Ishikawa (cell line): ENCODE measurements around the gene ERBB4.

Experiments
- CEBPB ChIP-seq: IDR thresholded peaks from 2 replicates; pipeline ENCODE4 v1.6.1; 2012
- CREB1 ChIP-seq: IDR thresholded peaks from 2 replicates; pipeline ENCODE4 v1.6.1; 2012; ENCODE audit warnings: low read depth
- EGR1 ChIP-seq: IDR thresholded peaks from 2 replicates; pipeline ENCODE4 v1.6.1; 2012
- EP300 ChIP-seq: IDR thresholded peaks from 2 replicates; pipeline ENCODE4 v1.6.1; 2012; ENCODE audit warnings: borderline replicate concordance
- FOXM1 ChIP-seq: IDR thresholded peaks from 2 replicates; pipeline ENCODE4 v1.6.1; 2012; ENCODE audit warnings: low read depth, borderline replicate concordance
- NFIC ChIP-seq: IDR thresholded peaks from 2 replicates; pipeline ENCODE4 v1.6.1; 2012
- RAD21 ChIP-seq: IDR thresholded peaks from 2 replicates; pipeline ENCODE4 v1.6.1; 2012; ENCODE audit warnings: low read depth
- TAF1 ChIP-seq: IDR thresholded peaks from 2 replicates; pipeline ENCODE4 v1.6.1; 2012; ENCODE audit warnings: low read depth, mild to moderate bottlenecking
- TCF12 ChIP-seq: IDR thresholded peaks from 2 replicates; pipeline ENCODE4 v1.6.1; 2012; ENCODE audit warnings: low read depth
- TEAD4 ChIP-seq: IDR thresholded peaks from 2 replicates; pipeline ENCODE4 v1.6.1; 2012
- YY1 ChIP-seq: IDR thresholded peaks from 2 replicates; pipeline ENCODE4 v1.6.1; 2012; ENCODE audit warnings: low read depth
- ZBTB7A ChIP-seq: IDR thresholded peaks from 2 replicates; pipeline ENCODE4 v1.6.1; 2012; ENCODE audit warnings: low read depth
- TF ChIP-seq, protein P1 (sequence below): IDR thresholded peaks from 2 replicates; pipeline ENCODE4 v1.6.1; 2012; ENCODE audit warnings: low read depth, mild to moderate bottlenecking
- TF ChIP-seq, protein P2 (sequence below): IDR thresholded peaks from 2 replicates; pipeline ENCODE4 v1.6.1; 2012
- TF ChIP-seq, protein P3 (sequence below): IDR thresholded peaks from 2 replicates; pipeline ENCODE4 v1.6.1; 2012

Gene ERBB4

DNA sequence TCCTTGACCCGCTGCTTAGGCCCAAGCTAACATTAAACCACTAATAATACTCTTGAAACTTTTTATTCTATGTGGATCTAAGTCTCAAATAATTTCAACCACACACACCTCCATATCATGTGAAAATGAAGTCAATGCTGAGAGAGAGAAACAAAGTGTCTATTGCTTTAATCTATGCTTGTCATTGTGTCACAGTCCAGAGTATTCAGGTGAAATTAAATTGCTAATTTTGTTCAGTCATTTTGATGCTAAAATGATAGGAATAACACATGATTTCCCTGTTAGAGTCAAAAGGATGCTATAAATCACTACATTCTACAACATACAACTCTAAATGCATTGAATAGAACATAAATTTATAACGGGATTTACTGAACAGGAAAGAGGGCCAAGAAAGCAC is 195.4 kb downstream of the ERBB4 start:
- TF ChIP-seq, protein P1, sequence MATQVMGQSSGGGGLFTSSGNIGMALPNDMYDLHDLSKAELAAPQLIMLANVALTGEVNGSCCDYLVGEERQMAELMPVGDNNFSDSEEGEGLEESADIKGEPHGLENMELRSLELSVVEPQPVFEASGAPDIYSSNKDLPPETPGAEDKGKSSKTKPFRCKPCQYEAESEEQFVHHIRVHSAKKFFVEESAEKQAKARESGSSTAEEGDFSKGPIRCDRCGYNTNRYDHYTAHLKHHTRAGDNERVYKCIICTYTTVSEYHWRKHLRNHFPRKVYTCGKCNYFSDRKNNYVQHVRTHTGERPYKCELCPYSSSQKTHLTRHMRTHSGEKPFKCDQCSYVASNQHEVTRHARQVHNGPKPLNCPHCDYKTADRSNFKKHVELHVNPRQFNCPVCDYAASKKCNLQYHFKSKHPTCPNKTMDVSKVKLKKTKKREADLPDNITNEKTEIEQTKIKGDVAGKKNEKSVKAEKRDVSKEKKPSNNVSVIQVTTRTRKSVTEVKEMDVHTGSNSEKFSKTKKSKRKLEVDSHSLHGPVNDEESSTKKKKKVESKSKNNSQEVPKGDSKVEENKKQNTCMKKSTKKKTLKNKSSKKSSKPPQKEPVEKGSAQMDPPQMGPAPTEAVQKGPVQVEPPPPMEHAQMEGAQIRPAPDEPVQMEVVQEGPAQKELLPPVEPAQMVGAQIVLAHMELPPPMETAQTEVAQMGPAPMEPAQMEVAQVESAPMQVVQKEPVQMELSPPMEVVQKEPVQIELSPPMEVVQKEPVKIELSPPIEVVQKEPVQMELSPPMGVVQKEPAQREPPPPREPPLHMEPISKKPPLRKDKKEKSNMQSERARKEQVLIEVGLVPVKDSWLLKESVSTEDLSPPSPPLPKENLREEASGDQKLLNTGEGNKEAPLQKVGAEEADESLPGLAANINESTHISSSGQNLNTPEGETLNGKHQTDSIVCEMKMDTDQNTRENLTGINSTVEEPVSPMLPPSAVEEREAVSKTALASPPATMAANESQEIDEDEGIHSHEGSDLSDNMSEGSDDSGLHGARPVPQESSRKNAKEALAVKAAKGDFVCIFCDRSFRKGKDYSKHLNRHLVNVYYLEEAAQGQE: no peak

DNA sequence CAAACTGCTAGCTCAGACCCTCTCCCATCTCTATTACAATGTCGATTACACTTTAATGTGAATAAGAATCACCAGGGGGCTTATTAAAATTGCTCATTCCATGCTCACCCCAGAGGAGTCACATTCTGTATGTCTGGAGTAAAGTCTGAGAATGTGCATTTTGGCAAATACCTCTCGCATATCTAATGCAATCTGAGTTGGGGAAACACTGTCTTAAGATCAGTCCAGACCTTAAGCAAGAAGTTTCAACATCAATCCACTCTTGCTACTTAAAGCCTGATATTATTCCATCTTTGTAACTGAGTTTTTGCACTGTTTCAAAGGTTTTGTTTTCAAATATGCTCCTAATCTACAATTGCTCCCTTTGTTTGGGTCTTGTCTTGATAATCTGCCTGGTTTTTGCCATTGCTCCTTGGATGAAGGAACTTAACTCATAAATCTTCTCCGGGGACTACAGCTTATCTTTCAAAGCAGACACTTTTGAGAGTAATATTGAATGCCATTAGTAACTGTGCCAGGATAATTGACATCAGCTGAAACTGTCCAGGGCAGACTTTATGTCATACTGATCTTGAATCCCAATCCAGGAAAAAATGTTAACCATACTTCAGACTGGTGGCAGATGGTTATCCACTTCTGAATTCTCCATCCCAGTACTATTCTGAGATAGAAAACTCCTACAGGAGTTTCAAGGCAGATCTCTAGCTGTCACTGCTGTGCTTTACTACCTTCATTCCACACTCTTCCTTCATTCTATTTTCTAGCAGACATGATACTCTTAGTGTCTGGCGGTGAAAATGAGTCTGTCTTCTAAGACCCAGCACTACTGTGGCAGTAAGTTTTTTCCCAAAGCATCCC is 200.9 kb downstream of the ERBB4 start:
- TF ChIP-seq RAD21: no peak
- no peak for TF ChIP-seq TCF12
- TF ChIP-seq NFIC: no peak
- TF ChIP-seq YY1: no peak
- TF ChIP-seq TEAD4: no peak
- TF ChIP-seq, protein P2, sequence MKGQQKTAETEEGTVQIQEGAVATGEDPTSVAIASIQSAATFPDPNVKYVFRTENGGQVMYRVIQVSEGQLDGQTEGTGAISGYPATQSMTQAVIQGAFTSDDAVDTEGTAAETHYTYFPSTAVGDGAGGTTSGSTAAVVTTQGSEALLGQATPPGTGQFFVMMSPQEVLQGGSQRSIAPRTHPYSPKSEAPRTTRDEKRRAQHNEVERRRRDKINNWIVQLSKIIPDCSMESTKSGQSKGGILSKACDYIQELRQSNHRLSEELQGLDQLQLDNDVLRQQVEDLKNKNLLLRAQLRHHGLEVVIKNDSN: no peak
- no peak for TF ChIP-seq FOXM1
- TF ChIP-seq EGR1: no peak
- no peak for TF ChIP-seq ZBTB7A
- TF ChIP-seq, protein P1: no peak
- no peak for TF ChIP-seq CEBPB
- TF ChIP-seq TAF1: no peak
- no peak for TF ChIP-seq EP300
- TF ChIP-seq, protein P3, sequence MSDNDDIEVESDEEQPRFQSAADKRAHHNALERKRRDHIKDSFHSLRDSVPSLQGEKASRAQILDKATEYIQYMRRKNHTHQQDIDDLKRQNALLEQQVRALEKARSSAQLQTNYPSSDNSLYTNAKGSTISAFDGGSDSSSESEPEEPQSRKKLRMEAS: no peak
- TF ChIP-seq CREB1: no peak

DNA sequence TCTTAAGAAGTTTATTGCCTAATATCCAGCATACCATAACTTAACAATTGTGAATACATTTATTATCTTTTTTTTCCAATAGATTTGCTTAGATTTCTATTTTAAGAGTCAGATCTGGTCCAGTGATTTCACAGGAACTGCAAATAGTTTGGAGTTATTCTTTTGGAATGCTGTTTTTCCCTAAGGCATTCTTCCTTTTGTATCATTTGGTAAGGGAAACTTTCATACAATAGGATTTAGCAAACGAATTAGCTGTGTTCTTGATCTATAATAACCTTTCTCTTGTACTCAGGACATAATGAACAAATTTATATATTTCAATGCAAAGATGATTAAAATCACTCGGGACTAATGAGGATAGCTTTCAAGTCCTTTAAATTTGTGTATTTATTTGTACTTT is 201.6 kb downstream of the ERBB4 start:
- no peak for TF ChIP-seq CREB1
- no peak for TF ChIP-seq ZBTB7A
- no peak for TF ChIP-seq NFIC

DNA sequence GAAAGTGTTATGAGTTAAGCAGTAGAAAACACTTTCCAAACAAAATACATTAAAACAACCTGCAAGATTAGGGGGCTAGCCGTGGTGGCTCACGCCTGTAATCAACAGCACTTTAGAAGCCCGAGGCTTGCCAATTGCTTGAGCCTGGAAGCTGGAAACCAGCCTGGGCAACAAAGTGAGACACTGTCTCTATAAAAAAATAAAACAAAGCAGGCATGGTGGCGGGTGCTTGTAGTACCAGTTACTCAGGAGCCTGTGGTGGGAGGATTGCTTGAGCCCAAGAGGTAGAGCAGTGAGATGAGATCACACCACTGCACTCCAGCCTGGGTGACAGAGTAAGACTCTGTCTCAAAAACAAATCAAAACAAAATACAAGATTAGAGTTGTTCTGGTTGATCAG is 208.3 kb downstream of the ERBB4 start:
- no peak for TF ChIP-seq RAD21
- no peak for TF ChIP-seq YY1
- no peak for TF ChIP-seq CEBPB
- TF ChIP-seq CREB1: no peak
- no peak for TF ChIP-seq NFIC
- TF ChIP-seq EP300: no peak
- TF ChIP-seq FOXM1: no peak
- no peak for TF ChIP-seq TAF1
- TF ChIP-seq, protein P1: no peak
- TF ChIP-seq TCF12: no peak
- TF ChIP-seq, protein P2: no peak
- no peak for TF ChIP-seq TEAD4
- TF ChIP-seq, protein P3: no peak
- no peak for TF ChIP-seq ZBTB7A
- TF ChIP-seq EGR1: no peak
